Measurements from ENCODE around the gene ITM2B.

GRCh38 chr13:48251611-48252081, 18.6 kb downstream of the ITM2B start:
- TF ChIP-seq CTCF (IDR thresholded peaks at IDR 0.05; ENCODE audit: insufficient read depth, low read depth, low read length), result no peak
- no peak for TF ChIP-seq EZH2 (IDR thresholded peaks at IDR 0.05; ENCODE audit: insufficient read depth, low read length)

All from astrocyte (in vitro differentiated cells and primary cell).